ENCODE data around the gene GP1BA. TPM values are rescaled to one million over a fixed set of nuclear protein-coding genes. Genes with fewer than 3 reads are reported as not detected.

The GP1BA gene
- total and polyA plus RNA-seq, 2 donors (not counting 3 experiments of a cell fraction or from before 2014, with no cell fraction given): not detected

- no peaks in the 10 kb centered on the region for H3K4me1 ChIP-seq (ENCODE audit: control insufficient read depth, extremely low read depth, insufficient read depth, low read length)
- DNase-seq (ENCODE audit: low read depth, low spot score) (peak; percentile 95), FAIRE-seq (peak; percentile 97)
- TF ChIP-seq EZH2 (IDR thresholded peaks at IDR 0.05; ENCODE audit: borderline replicate concordance, low read depth, low read length, severe bottlenecking) (no peak), POLR2A (IDR thresholded peaks at IDR 0.05; ENCODE audit: low read depth, low read length) (no peak), MAX (IDR thresholded peaks at IDR 0.05; ENCODE audit: insufficient read depth, insufficient read length) (no peak), MYC (IDR thresholded peaks at IDR 0.05; ENCODE audit: low read depth, low read length) (no peak), POLR2AphosphoS5 (IDR thresholded peaks at IDR 0.05; ENCODE audit: insufficient read depth, low read depth, low read length) (peak; percentile 58), CTCF (IDR thresholded peaks at IDR 0.05; ENCODE audit: extremely low read depth in 1 of 2, insufficient read depth in 1 of 2, low read depth in 1 of 2, low read length in 2 of 2) (peak; percentile 89), GATA2 (IDR thresholded peaks at IDR 0.05; ENCODE audit: insufficient read depth, insufficient read length, low read depth, low read length) (no peak)
- H3K79me2 ChIP-seq (ENCODE audit: control insufficient read depth, insufficient read depth, low read length): no peaks in the 10 kb centered on the region
- BruUV-seq (replicated peaks): no TSS peak
- ChIA-PET CTCF (interaction anchor here (0.6 to 3.1 kb wide), 43 partner anchors 9 to 341 kb away, joined by 3 to 71 read pairs (median 6); partner anchors contain the start of genes ARRB2, C17orf107, CAMTA2 and ENO3), POLR2A (interaction anchor here (0.8 to 1.5 kb wide), 4 partner anchors 31 to 112 kb away, joined by 3 to 10 read pairs (median 4); partner anchors contain the start of genes RNF167, SLC25A11 and SPAG7)
- H3K36me3 ChIP-seq (ENCODE audit: control insufficient read depth in 2 of 2, extremely low read depth in 1 of 2, insufficient read depth in 2 of 2, low read length in 2 of 2): no peaks in the 10 kb centered on the region
- no peaks in the 10 kb centered on the region for H3K9me1 ChIP-seq (replicated peaks; ENCODE audit: control insufficient read depth, extremely low read depth, insufficient read depth, low read length)
- H3K4me2 ChIP-seq (ENCODE audit: insufficient read depth, low read length): no peak overlapping the region
- H3K9me3 ChIP-seq (replicated peaks; ENCODE audit: control insufficient read depth, insufficient read depth, low read length): no peaks in the 10 kb centered on the region
- H3K4me3 ChIP-seq (replicated peaks in 1 of 3; ENCODE audit: insufficient read depth in 1 of 3, low read depth in 1 of 3, low read length in 3 of 3): no peak overlapping the region
- H3K9ac ChIP-seq (replicated peaks; ENCODE audit: extremely low read depth, insufficient read depth, low read length): no peak overlapping the region
- H4K20me1 ChIP-seq (replicated peaks; ENCODE audit: control insufficient read depth, extremely low read depth, insufficient read depth, low read length): no peaks in the 10 kb centered on the region
- intact Hi-C loops (cut with micrococcal nuclease) (loop anchor here (1.0 to 2.0 kb wide), 5 partner anchors 30 to 153 kb away; partner anchors contain the start of genes CAMTA2, PFN1 and SPAG7), dilution Hi-C loops (cut with MboI; ENCODE audit: extremely low pct_ligation_motif_present, low sequenced_read_pairs) (no loop called here)
- H2AFZ ChIP-seq (ENCODE audit: low read depth, low read length): peak overlapping the region; percentile 73
- no peak overlapping the region for H3K27ac ChIP-seq (ENCODE audit: insufficient read depth, low read depth, low read length)
- no peaks in the 10 kb centered on the region for H3K27me3 ChIP-seq (ENCODE audit: control insufficient read depth in 2 of 2, insufficient read depth in 2 of 2, low read length in 2 of 2)
Measured at GRCh38 chr17:4908711-4909496, 23.2 kb upstream of the GP1BA start.
